BJ (cell line): ENCODE measurements around the gene TPM4. TPM values are rescaled to one million over a fixed set of nuclear protein-coding genes. Genes with fewer than 3 reads are reported as not detected.

ENCODE experiments used
- CTCF ChIA-PET: fragments of 350-600 bp; formaldehyde crosslinking; extraction: SDS; loops from one replicate; lab custom pipeline; 2021; ENCODE audit warnings: antibody characterized with exemption, inconsistent platforms; lab: Yijun Ruan, JAX
- POLR2A ChIA-PET: fragments of 300-600 bp; sonication (Branson Sonifier 250); formaldehyde crosslinking; extraction: SDS; loops from one replicate; lab custom pipeline; 2021; ENCODE audit warnings: antibody characterized with exemption; lab: Charles Lee
- DNase-seq: peaks from one replicate; pipeline ENCODE4 v3.0.0-alpha.2; 2011; ENCODE audit warnings: low read depth
- H3K27me3 ChIP-seq: 2 replicates; pipeline ENCODE4 v1.6.0; 2011; ENCODE audit warnings: low read length; ENCODE audit not compliant: control insufficient read depth, insufficient read depth
- H3K36me3 ChIP-seq: 2 replicates; pipeline ENCODE4 v1.5.1; 2011; ENCODE audit warnings: low read length; ENCODE audit not compliant: control insufficient read depth, insufficient read depth
- H3K4me3 ChIP-seq: 2 replicates; pipeline ENCODE4 v1.5.1; 2011; ENCODE audit warnings: low read depth, mild to moderate bottlenecking, control low read depth, low read length
- CTCF ChIP-seq: IDR thresholded peaks from 2 replicates; pipeline ENCODE4 v1.5.1; 2011; ENCODE audit warnings: low read depth, mild to moderate bottlenecking, control low read depth, inconsistent platforms, low read length, moderate library complexity; ENCODE audit not compliant: insufficient read depth
- polyA plus RNA-seq: library from polyadenylated mRNA; depleted of rRNA; stranded (reverse); fragments of >200 nt; gene quantifications from 2 replicates; pipeline ENCODE4 v1.2.3, GENCODE V29; 2011

The TPM4 gene
- polyA plus RNA-seq, 1 experiment, result 942 TPM

- POLR2A ChIA-PET, result no interaction called here
- TF ChIP-seq CTCF, result no peak
- DNase-seq, result no peak
- Histone ChIP-seq H3K36me3 (no peaks in the 10 kb centered on the region), H3K27me3 (no peaks in the 10 kb centered on the region), H3K4me3 (no peak overlapping the region)
- CTCF ChIA-PET, result interaction anchor here (1.2 to 1.6 kb wide), 2 partner anchors 26 to 28 kb away, joined by 3 read pairs; no protein-coding TSS in a partner anchor
These were observed 8.9 kb upstream of the TPM4 start for GRCh38 chr19:16067205-16067938.

GRCh38 chr19:16068696-16069259, 7.5 kb upstream of the TPM4 start:
- Histone ChIP-seq H3K36me3 (no peaks in the 10 kb centered on the region), H3K4me3 (no peak overlapping the region), H3K27me3 (no peaks in the 10 kb centered on the region)
- CTCF ChIA-PET, result interaction anchor here (0.9 to 1.6 kb wide), 3 partner anchors 12 to 28 kb away, joined by 3 read pairs; no protein-coding TSS in a partner anchor
- POLR2A ChIA-PET, result no interaction called here
- TF ChIP-seq CTCF, result no peak
- no peak for DNase-seq

- no peak for DNase-seq
- no peak for TF ChIP-seq CTCF
- H3K4me3 ChIP-seq, result no peak overlapping the region
- no peaks in the 10 kb centered on the region for H3K36me3 ChIP-seq
- ChIA-PET POLR2A (no interaction called here), CTCF (no interaction called here)
- no peaks in the 10 kb centered on the region for H3K27me3 ChIP-seq
These were observed 6.4 kb upstream of the TPM4 start for GRCh38 chr19:16069813-16070365.

GRCh38 chr19:16070366-16070990, 5.8 kb upstream of the TPM4 start:
- H3K36me3 ChIP-seq, result no peaks in the 10 kb centered on the region
- no peak for DNase-seq
- TF ChIP-seq CTCF, result no peak
- H3K4me3 ChIP-seq, result no peak overlapping the region
- ChIA-PET POLR2A (no interaction called here), CTCF (no interaction called here)
- H3K27me3 ChIP-seq, result no peaks in the 10 kb centered on the region

GRCh38 chr19:16071072-16071691, 5.1 kb upstream of the TPM4 start:
- DNase-seq, result no peak
- Histone ChIP-seq H3K4me3 (no peak overlapping the region), H3K27me3 (no peaks in the 10 kb centered on the region), H3K36me3 (no peaks in the 10 kb centered on the region)
- ChIA-PET CTCF (no interaction called here), POLR2A (no interaction called here)
- TF ChIP-seq CTCF, result no peak
